Nephron progenitor cell (in vitro differentiated cells): Measurements from ENCODE around the gene EFCAB5.

Source experiments
- DNase-seq: peaks from one replicate; pipeline ENCODE4 v3.0.0; 2021
- H3K27ac Mint-ChIP-seq: 2 replicates; pipeline ENCODE4 v1.8.0; 2021; ENCODE audit warnings: mild to moderate bottlenecking, moderate library complexity, mixed read lengths
- H3K27me3 Mint-ChIP-seq: 2 replicates; pipeline ENCODE4 v1.8.0; 2021; ENCODE audit warnings: mild to moderate bottlenecking, low read depth, mixed read lengths; ENCODE audit not compliant: poor library complexity
- H3K36me3 Mint-ChIP-seq: 2 replicates; pipeline ENCODE4 v1.8.0; 2021; ENCODE audit warnings: low read depth, mixed read lengths
- H3K4me1 Mint-ChIP-seq: 2 replicates; pipeline ENCODE4 v1.8.0; 2021; ENCODE audit warnings: mixed read lengths
- H3K4me3 Mint-ChIP-seq: 2 replicates; pipeline ENCODE4 v1.8.0; 2021; ENCODE audit warnings: mild to moderate bottlenecking, moderate library complexity, mixed read lengths
- H3K9me3 Mint-ChIP-seq: 2 replicates; pipeline ENCODE4 v1.8.0; 2021; ENCODE audit warnings: mild to moderate bottlenecking, moderate library complexity, mixed read lengths
- TF ChIP-seq, protein P1 (sequence below): fragments of 200-600 bp; sonication (generic); IDR thresholded peaks from 2 replicates; pipeline ENCODE4 v1.5.0; 2021; ENCODE audit warnings: antibody characterized with exemption

Gene EFCAB5

DNA sequence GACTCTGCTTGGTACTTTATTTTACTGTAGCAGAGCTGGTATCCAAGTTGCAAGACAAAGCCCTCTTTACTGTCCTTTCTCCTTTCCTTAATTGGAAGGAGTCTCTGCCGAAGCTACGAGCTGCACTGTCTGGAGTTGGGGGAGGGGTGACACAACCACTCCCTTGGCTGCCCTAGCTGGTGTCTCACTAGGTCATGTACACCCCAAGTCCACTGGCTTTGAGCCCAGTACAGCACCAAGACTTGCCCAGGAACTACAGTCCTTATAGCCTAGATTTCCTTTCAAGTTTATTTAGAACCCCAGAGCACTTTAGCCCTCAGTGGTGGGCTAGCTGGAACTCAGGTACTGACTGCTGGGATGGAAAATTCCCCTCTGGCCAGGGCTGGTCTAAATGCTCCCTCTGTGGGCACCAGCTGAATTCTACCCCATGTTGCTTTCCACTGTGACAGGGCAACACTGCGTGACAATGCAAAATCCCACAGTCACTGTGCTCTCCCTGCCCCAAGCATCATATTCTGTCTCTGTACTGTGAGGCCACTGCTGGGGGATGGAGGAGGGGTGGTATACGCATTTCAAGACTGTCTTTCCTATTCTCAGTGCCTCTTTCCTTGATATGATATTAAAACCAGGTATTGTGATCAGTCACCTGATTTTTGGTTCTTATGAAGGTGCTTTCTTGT is 18.4 kb downstream of the EFCAB5 start:
- DNase-seq = no peak
- Mint-ChIP-seq H3K9me3 (peaks cover 26% of the 10 kb centered on the region), H3K4me3 (no peak overlapping the region), H3K27me3 (peaks cover 7% of the 10 kb centered on the region), H3K4me1 (no peaks in the 10 kb centered on the region), H3K36me3 (peaks cover 6% of the 10 kb centered on the region), H3K27ac (no peak overlapping the region)
- TF ChIP-seq, protein P1, sequence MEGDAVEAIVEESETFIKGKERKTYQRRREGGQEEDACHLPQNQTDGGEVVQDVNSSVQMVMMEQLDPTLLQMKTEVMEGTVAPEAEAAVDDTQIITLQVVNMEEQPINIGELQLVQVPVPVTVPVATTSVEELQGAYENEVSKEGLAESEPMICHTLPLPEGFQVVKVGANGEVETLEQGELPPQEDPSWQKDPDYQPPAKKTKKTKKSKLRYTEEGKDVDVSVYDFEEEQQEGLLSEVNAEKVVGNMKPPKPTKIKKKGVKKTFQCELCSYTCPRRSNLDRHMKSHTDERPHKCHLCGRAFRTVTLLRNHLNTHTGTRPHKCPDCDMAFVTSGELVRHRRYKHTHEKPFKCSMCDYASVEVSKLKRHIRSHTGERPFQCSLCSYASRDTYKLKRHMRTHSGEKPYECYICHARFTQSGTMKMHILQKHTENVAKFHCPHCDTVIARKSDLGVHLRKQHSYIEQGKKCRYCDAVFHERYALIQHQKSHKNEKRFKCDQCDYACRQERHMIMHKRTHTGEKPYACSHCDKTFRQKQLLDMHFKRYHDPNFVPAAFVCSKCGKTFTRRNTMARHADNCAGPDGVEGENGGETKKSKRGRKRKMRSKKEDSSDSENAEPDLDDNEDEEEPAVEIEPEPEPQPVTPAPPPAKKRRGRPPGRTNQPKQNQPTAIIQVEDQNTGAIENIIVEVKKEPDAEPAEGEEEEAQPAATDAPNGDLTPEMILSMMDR = no peak

DNA sequence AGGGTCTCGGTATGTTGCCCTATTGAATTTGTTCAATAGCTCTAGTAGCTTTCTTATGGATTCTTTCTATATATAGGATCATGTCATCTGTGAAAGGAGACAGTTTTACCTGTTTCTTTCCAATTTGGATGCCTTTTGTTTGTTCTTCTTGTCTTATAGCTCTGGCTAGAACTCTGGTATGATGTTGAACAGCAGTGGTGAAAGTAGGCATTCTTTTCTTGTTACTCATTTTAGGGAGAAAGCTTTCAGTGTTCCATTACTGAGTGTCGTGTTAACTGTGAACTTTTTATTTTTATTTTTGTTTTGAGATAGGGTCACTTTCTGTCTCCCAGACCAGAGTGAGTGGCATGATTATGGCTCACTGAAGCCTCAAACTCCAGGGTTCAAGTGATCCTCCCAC is 21.2 kb downstream of the EFCAB5 start:
- no peaks in the 10 kb centered on the region for H3K4me1 Mint-ChIP-seq
- H3K27ac Mint-ChIP-seq = no peak overlapping the region
- H3K36me3 Mint-ChIP-seq = no peaks in the 10 kb centered on the region
- H3K4me3 Mint-ChIP-seq = no peak overlapping the region
- TF ChIP-seq, protein P1 = no peak
- no peak for DNase-seq
- H3K27me3 Mint-ChIP-seq = peaks cover 3% of the 10 kb centered on the region
- peaks cover 20% of the 10 kb centered on the region for H3K9me3 Mint-ChIP-seq

DNA sequence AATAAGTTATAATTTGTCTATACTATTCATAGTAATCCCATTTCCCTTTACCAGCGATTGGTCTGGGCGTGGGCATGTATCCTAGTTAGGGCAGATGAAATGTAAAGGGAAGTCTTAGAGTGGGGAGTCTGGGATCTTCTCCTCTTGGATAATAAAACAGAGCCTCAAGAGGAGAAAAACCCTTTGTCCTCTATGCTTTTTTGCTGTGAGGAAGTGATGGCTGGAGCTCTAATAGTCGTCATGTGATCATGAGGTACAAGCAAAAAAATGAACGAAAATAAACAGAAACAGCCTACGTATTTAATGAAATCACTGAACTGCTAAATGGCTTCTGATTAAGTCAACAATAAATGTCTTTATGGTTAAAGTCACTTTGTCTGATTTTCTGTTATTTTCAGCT is 26.8 kb downstream of the EFCAB5 start:
- Mint-ChIP-seq H3K27ac (no peak overlapping the region), H3K27me3 (peaks cover 11% of the 10 kb centered on the region), H3K4me3 (no peak overlapping the region), H3K36me3 (no peaks in the 10 kb centered on the region), H3K4me1 (no peaks in the 10 kb centered on the region), H3K9me3 (peaks cover 14% of the 10 kb centered on the region)
- DNase-seq = no peak
- TF ChIP-seq, protein P1 = no peak

DNA sequence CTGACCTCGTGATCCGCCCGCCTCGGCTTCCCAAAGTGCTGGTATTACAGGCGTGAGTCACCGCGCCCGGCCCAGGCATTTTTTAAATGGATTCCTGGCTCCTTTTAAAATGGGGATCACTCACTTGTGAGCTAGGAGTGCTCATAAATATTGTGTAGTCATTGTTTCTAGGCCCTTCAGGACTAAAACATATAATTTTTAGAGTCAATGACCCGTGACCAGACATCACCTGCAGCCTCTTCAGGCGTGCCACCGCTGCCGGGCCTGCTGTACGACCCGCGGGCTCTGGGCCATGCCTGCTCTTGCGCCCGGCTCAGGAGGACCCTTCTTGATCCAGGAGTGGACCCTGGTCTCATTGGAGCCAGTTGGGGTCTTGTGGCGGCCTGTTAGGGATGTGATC is 30.8 kb downstream of the EFCAB5 start:
- H3K9me3 Mint-ChIP-seq = peaks cover 7% of the 10 kb centered on the region
- H3K36me3 Mint-ChIP-seq = no peaks in the 10 kb centered on the region
- H3K27me3 Mint-ChIP-seq = peaks cover 21% of the 10 kb centered on the region
- no peak for DNase-seq
- H3K27ac Mint-ChIP-seq = no peak overlapping the region
- TF ChIP-seq, protein P1 = no peak
- no peak overlapping the region for H3K4me3 Mint-ChIP-seq
- no peaks in the 10 kb centered on the region for H3K4me1 Mint-ChIP-seq

DNA sequence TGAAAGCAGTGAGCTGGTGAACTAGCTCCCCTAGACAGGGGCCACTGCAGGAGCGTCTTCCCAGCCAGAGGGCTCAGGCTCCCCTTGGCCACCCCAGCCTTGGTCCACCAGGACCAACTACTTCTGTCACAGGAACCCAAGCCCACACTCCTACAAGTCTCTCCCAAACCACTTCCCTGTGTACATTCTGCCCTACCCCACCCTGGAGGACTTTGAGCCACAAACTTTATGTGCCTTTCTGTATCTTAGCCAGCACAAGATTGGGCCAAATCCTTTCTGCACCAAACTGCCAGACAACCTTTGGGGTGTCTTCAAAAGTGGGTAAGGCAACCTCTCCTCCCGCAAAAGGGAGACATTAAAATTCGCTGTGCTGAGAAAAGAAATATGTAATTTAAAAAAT is 31.6 kb downstream of the EFCAB5 start:
- Mint-ChIP-seq H3K27me3 (peaks cover 20% of the 10 kb centered on the region), H3K27ac (no peak overlapping the region), H3K9me3 (peaks cover 7% of the 10 kb centered on the region), H3K36me3 (no peaks in the 10 kb centered on the region), H3K4me3 (no peak overlapping the region), H3K4me1 (no peaks in the 10 kb centered on the region)
- DNase-seq = no peak
- TF ChIP-seq, protein P1 = no peak

DNA sequence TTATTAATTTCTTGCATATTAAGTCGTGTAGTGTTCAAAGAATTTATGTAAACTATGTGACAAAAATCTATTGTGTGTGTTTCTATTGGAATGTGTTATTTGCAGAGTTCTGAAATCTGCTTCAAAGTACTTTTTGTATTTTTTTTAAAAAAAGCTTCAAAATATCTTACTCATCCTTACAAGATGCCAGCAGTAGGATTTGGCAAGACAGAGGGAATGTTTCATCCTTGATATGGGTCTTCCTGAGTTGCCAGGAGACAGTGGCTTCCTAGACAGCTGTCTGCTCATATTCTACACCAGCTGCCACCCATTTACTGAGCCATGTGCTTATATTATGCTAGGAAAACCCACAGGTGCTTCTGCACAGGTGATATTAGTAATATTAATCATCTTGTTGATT is 36.4 kb downstream of the EFCAB5 start:
- Mint-ChIP-seq H3K9me3 (no peaks in the 10 kb centered on the region), H3K27ac (no peak overlapping the region), H3K4me3 (no peak overlapping the region), H3K27me3 (peaks cover 21% of the 10 kb centered on the region), H3K36me3 (no peaks in the 10 kb centered on the region), H3K4me1 (no peaks in the 10 kb centered on the region)
- DNase-seq = no peak
- TF ChIP-seq, protein P1 = no peak
